Nephron (organoid): Measurements from ENCODE around the gene MPST.

Experiments used
- H3K27ac Mint-ChIP-seq, 3 experiments: 2 replicates each; pipeline ENCODE4 v1.8.0; 2020; ENCODE audit warnings: mixed read lengths in 3 of 3, mild to moderate bottlenecking in 2 of 3, moderate library complexity in 1 of 3
- H3K27me3 Mint-ChIP-seq: 2 replicates; pipeline ENCODE4 v1.8.0; 2021; ENCODE audit warnings: low read depth, mild to moderate bottlenecking, moderate library complexity, mixed read lengths
- H3K36me3 Mint-ChIP-seq: 2 replicates; pipeline ENCODE4 v1.8.0; 2020; ENCODE audit warnings: low read depth, mixed read lengths
- H3K4me1 Mint-ChIP-seq: 2 replicates; pipeline ENCODE4 v1.8.0; 2020; ENCODE audit warnings: mixed read lengths
- H3K4me3 Mint-ChIP-seq, 3 experiments: 2 replicates each; pipeline ENCODE4 v1.8.0; 2020; ENCODE audit warnings: mild to moderate bottlenecking in 3 of 3, mixed read lengths in 3 of 3, moderate library complexity in 2 of 3
- H3K9me3 Mint-ChIP-seq: 2 replicates; pipeline ENCODE4 v1.8.0; 2020; ENCODE audit warnings: mixed read lengths
- CTCF ChIP-seq, 3 experiments: fragments of 200-600 bp; sonication (generic); IDR thresholded peaks; one replicate each; pipeline ENCODE4 v1.5.0; 2021; ENCODE audit warnings: antibody characterized with exemption in 3 of 3; ENCODE audit not compliant: unreplicated experiment in 3 of 3

Gene MPST

DNA sequence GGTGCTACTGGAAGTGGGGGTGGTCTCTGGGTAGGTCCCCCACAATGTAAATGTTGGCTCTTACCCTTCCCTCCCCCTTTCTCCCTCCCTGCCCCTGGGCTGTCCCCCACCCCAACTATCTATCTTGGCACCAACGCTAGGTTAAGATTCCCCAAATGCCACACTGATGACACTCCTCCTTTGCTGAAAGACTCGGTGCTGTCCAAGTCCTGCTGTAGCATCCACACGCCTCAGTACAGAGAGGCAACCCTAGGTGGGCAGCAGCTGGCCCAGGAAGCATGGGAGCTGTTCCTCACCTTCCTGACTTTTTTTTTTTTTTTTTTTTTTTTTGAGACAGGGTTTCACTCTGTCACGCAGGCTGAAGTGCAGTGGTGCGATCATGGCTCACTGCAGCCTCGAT lies 28.6 kb downstream of the MPST start:
- Mint-ChIP-seq H3K4me1 (peaks cover 23% of the 10 kb centered on the region), H3K9me3 (no peaks in the 10 kb centered on the region), H3K27ac (no peak overlapping the region), H3K27me3 (peaks cover 23% of the 10 kb centered on the region), H3K36me3 (no peaks in the 10 kb centered on the region), H3K4me3 (no peak overlapping the region)
- no peak for TF ChIP-seq CTCF (IDR thresholded peaks at IDR 0.05; ENCODE audit: unreplicated experiment in 3 of 3)

- Mint-ChIP-seq H3K4me3 (peak overlapping the region in 1 of 3 experiments; percentile 18), H3K9me3 (no peaks in the 10 kb centered on the region), H3K27me3 (peaks cover 16% of the 10 kb centered on the region), H3K27ac (no peak overlapping the region), H3K36me3 (no peaks in the 10 kb centered on the region), H3K4me1 (peaks cover 26% of the 10 kb centered on the region)
- no peak for TF ChIP-seq CTCF (IDR thresholded peaks at IDR 0.05; ENCODE audit: unreplicated experiment in 3 of 3)
Observed at GRCh38 chr22:37049224-37049623, 29.7 kb downstream of the MPST start.

DNA sequence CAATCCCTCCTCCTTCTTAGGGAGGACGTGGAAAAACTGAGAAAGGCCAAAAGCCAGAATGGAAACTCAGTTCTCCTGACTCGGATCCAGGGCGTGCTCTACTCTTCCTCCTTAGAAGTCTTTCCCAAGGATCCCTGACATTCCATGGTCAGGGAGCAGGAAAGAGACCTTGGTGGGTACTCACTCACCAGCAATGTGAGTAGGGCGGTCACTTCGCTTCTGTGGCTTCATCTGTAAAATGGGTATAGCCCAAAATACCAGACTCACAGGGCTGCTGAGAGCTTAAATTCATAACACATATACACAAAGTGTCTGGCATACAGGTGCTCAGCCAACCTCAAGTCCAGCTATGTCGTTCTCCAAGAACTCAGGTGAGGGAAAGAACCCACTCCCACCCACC lies 31.4 kb downstream of the MPST start:
- Mint-ChIP-seq H3K4me1 (peaks cover 36% of the 10 kb centered on the region), H3K36me3 (no peaks in the 10 kb centered on the region), H3K27me3 (peaks cover 8% of the 10 kb centered on the region), H3K9me3 (no peaks in the 10 kb centered on the region), H3K4me3 (peak overlapping the region; percentile 84 to 89 (median 89)), H3K27ac (peak overlapping the region in 1 of 3 experiments; percentile 84)
- TF ChIP-seq CTCF (IDR thresholded peaks at IDR 0.05; ENCODE audit: unreplicated experiment in 3 of 3), result no peak

GRCh38 chr22:37051391-37052385 lies 32.1 kb downstream of the MPST start, which contains the start of gene KCTD17:
KCTD17 (plus strand) TSS chr22:37051742; CDS start chr22:37051761, 19 bp downstream.
- no peak for TF ChIP-seq CTCF (IDR thresholded peaks at IDR 0.05; ENCODE audit: unreplicated experiment in 3 of 3)
- H3K27me3 Mint-ChIP-seq, result peaks cover 8% of the 10 kb centered on the region

GRCh38 chr22:37052386-37053309 lies 33.1 kb downstream of the MPST start:
- Mint-ChIP-seq H3K4me1 (peaks cover 36% of the 10 kb centered on the region), H3K4me3 (peak overlapping the region; percentile 81 to 90 (median 86)), H3K27ac (peak overlapping the region in 2 of 3 experiments; percentile 6 to 18), H3K27me3 (peaks cover 4% of the 10 kb centered on the region), H3K9me3 (no peaks in the 10 kb centered on the region), H3K36me3 (peaks cover 8% of the 10 kb centered on the region)
- no peak for TF ChIP-seq CTCF (IDR thresholded peaks at IDR 0.05; ENCODE audit: unreplicated experiment in 3 of 3)

More at GRCh38 chr22:37051391-37052385, 32.1 kb downstream of the MPST start, which contains the start of gene KCTD17:
- no peaks in the 10 kb centered on the region for H3K9me3 Mint-ChIP-seq
- H3K4me3 Mint-ChIP-seq, result peak within 1 kb of the TSS; percentile 84 to 90 (median 89)
- peaks cover 3% of the 10 kb centered on the region for H3K36me3 Mint-ChIP-seq
- H3K4me1 Mint-ChIP-seq, result peaks cover 36% of the 10 kb centered on the region
- H3K27ac Mint-ChIP-seq, result peak within 1 kb of the TSS in 2 of 3 experiments; percentile 18 to 84
